Stimulated activated CD4-positive, alpha-beta T cell treated with anti-CD3 and anti-CD28 coated beads, Interleukin-4, amount 100 ng/mL, for 4 hours (primary cell): ENCODE data around the gene PCSK4.
"Not testable (repeated sequence)": the region's sequence is repeated elsewhere in the genome, so short reads cannot be mapped to it uniquely, and the experiment has no call there.

Experiments used
- DNase-seq, 2 experiments: peaks; one replicate each; pipeline ENCODE4 v3.0.0-alpha.2; 2020

PCSK4 gene

DNA sequence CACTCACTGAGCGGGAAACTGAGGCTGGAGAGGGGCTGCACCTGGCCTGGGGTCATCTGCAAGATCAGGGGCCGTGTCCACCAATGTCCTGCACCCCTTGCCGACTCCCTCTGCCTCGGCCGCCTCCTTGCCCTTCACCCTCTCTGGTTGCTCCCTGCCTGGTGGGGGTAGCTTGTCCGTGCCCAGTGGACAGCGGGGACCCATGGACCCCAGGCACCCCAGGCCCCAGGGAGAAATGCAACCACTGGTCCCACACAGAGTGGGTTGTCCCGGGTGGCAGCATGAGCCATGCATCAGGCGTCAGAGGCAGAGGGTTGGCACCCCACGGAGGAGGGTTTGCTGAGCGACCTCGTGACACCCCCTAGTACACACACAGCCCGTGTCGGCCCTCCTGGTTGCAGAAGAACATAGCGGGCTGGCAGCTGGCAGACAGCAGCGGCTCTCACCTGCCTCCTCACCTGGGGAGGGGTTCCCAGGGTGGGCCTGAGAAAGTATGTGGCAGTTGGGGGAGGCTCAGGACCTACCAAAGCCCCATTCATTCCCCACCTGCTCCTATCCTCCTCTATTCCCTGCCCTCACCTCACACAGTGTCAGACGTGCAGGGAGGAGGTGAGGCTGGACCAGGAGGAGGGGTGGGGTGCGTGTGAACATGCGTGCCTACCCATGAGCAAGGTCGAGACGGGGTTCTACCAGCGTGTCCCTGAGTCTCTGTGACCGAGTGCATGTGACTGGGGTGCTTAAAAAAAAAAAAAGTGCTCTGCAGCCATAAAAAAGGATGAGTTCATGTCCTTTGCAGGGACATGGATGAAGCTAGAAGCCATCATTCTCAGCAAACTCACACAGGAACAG is 14.0 kb upstream of the PCSK4 start:
- DNase-seq = no peak

DNA sequence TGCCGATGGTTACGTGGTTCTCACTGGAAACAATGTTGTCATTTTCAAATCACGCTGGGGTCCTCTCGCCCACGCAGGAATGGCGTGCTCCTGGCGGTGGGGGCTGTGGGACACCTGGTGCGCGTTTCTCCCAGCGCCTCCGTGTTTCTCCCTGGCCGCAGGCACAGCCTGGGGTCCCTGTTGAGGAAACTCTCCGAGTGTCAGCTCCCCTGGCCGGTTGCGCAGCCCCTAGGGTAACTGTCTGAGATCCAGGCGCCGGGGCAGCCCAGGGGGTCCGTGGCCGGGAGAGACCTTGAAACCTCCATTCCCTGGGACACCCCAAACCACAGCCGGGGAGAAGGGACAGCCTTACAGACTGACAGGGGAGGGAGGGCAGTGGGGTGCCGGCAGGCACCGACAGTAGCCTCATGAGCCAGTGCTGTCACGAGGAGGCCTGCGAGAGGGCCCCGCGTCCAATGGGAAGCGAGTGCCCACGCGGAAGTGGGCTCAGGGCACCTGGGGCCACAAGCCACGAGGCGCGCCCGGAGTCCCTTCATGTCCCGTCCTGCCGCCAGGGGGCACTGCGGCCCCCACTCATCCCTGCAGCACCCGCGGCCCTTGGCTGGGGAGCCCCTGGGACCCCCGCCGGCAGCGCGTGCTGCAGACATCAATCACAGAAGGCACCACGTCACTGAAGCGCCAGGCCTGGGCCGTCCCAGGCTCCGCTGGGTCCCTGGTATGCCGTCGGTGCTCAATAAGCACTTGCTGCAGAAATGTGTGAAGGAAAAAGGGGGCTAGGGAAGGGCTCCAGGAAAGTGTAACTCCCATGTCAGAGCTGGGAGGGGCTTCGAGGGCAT is 13.2 kb upstream of the PCSK4 start:
- peak; percentile 58 to 69 for DNase-seq

DNA sequence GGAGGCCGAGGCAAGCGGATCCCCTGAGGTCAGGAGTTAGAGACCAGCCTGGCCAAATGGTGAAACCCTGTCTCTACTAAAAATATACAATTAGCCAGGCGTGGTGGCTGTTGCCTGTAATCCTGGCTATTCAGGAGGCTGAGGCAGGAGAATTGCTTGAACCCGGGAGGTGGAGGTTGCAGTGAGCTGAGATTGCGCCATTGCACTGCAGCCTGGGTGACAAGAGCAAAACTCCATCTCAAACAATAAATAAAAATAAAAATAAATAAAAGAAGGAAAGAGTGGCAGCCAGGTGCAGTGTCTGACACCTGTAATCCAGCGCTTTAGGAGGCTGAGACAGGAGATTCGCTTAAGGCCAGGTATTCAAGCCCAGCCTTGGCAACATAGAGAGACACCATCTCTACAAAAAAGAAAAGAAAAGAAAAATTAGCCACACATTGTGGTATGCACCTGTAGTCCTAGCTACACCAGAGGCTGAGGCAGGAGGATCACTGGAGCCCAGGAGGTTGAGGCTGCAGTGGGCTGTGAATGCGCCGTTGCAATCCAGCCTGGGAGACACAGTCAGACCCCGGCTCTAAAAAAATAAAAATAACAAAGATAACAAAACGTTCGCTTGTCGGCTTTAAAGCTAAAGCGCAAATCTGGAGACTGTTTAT is 12.4 kb upstream of the PCSK4 start:
- no peak for DNase-seq

DNA sequence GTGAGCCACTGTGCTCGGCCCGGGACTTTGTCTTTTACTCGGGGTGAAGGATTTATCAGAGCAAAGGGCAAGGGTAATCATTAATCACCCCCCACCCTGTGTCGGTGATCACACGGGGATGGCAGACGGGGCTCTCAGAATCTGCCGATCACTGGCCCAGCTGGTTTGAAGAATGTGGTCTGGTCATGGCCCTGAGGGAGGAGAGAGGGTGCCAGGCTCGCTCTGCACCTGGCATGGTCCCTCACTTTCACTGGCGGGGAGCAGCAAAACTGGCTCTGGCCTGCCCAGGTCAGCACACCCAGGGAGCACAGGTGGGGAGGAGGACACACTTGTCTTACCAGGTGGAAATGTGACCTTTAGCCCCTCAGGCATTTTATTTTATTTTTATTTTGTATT is 11.0 kb upstream of the PCSK4 start:
- DNase-seq = no peak

DNA sequence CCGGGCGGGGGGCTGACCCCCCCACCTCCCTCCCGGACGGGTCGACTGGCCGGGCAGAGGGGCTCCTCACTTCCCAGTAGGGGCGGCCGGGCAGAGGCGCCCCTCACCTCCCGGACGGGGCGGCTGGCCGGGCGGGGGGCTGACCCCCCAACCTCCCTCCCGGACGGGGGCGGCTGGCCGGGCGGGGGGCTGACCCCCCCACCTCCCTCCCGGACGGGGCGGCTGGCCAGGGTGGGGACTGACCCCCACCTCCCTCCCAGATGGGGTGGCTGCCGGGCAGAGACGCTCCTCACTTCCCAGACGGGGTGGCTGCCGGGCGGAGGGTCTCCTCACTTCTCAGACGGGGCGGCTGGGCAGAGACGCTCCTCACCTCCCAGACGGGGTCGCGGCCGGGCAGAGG is 9.1 kb upstream of the PCSK4 start:
- not testable (repeated sequence) for DNase-seq

DNA sequence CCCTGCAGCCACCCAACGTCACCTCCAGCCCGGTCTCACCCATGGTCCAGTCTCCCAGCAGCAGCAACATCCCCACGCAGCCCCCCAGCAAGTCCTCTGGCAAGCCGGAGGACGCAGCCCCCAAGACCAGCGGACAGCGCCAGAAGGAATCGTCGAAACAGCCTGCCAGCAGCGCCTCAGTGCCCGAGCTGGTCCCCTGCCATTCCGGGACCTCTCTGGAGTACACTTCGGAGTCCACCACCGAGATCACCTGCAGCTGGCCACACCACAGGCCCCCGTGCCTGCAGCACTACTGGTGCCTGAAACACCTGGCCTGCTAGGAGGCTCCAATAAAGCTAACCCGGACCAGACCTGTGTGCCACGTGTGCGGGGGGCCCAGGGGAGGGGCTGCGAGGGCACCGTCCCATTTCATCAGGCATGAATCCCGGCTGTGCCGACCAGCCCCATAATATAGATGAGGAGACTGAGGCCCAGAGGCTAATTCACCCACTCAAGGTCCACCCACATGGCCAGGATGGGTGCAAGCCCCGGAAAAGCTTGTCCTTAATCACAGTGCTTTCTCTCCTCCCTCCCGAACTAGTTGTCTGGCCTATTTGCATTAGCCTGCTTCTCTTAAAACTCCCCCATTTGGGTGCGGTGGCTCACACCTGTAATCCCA is 7.6 kb upstream of the PCSK4 start:
- no peak for DNase-seq

DNA sequence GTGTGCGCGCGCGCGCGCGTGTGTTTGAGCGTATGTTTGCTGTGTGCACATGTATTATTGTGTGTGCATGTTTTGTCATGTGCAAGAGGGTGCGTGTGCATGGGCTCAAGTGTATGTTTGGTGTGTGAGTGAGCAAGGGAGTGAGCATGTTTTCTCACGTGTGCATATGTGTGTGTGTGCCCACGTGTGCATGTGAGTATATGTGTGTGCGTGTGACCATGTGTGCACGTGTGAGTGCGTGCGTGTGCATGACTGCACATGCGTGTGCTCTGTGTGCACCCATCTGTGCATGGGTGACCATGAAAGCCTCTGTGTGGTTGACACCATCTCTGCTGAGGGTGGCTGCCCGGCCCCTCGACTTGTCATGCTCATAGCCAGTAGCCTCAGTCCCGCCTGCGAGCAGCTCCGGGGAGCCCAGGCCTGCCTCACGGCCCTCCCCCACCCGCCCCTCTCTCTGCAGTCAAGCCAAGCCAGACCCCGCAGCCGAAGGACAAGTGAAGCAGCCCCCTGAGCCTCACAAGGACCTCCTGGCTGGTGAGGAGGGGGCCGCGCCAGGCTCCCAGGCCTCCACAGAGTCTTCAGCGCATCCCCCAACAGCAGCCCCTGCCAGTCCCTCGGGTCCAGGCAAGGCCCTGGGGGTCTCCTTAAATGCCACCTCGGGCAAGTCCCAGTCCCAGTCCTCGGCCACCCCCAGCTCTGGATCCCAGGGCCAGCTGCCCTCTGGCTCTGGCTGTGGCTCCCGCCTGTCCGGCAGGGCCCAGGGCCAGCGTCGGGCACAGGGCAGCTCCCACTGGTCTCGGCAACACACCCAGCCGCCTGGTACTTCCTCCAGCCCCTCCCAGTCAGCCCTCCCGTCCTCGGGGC is 6.8 kb upstream of the PCSK4 start:
- DNase-seq = no peak

DNA sequence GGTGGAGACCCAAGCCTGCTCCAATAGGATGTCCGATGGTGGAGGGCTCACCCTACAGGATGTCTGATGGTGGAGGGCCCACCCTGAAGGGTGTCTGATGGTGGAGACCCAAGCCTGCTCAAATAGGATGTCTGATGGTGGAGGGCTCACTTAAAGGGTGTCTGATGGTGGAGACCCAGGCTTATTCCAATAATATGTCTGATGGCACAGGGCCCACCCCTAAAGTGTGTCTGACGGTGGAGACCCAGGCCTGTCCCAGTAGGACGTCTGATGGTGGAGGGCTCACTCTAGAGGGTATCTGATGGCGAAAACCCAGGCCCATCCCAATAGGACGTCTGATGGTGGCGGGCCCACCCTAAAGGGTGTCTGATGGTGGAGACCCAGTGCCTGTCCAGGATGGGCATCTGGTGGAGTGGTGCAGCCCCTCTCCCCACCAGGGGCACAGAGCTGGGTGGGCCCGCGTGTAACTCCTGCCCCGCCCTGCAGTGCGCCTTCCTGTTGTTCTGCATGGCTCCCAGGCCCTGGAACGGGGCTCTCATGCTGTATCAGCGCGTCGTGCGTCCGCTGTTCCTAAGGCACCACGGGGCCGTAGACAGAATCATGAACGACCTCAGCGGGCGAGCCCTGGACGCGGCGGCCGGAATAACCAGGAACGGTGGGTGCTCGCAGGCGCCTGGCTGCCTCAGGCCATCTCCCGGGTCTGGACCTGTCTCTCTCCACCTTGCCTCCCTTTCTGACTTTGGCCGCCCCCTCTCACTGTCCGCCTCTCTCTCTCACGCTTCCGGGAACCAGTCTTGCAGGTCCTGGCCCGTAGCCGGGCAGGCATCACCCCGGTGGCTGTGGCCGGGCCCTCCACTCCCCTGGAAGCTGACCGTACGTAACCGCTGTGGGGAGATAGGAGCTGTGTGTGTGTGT is 5.9 kb upstream of the PCSK4 start:
- DNase-seq = no peak

DNA sequence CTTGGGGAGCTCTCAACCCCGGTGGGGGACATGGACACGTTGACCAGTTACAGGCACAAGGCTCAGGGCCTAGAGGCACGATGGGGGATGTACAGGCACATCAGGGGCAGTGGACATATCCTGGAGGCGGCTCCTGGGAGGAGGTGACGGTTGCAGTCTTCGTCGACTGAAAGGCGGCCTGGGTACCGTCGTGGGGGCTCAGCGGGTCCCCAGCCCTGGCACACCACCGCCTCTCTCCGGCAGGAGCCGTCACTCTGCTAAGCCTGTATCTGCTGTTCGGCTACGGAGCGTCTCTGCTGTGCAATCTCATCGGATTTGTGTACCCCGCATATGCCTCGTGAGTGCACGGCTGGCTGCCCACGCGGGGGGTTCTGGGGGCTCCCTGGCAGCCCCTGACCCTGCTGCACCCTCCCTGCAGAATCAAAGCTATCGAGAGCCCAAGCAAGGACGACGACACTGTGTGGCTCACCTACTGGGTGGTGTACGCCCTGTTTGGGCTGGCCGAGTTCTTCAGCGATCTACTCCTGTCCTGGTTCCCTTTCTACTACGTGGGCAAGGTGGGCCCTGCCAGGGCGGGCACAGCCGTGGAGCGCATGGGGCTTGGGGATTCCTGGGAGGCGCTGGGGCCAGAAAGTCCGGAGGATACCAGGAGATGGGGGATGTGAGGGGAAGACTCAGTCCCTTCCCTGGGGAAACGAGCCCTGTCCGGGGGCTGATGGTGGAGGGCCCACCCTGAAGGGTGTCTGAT is 5.1 kb upstream of the PCSK4 start:
- no peak for DNase-seq

DNA sequence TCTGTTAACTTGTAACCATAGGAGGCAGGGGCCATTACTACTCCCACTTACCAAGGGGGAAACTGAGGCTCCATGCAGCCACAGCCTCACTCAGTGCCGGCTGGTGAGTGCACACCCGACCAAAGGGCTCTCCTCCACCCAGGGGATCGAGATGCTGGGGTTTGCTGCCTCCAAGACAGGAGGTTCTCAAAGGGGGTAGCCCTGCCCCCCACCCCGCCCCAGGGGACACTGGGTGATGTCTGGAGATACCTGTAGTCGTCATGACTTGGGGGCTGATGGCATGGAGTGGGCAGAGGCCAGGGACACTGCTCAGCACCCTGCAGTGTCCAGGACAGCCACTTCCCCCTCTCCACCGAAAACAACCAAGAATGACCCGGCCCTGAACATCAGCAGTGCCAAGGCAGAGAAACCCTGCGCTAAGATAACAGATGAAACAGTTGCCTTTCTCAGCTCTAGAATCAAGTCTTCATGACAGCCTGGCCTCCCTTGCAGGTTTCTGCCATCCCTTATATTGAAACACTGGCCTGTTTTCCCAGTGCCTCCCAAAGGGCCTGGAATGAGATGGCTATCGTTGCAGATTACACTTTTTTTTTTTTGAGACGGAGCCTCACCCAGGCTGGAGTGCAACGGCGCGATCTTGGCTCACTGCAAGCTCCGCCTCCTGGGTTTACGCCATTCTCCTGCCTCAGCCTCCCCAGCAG is 4.1 kb upstream of the PCSK4 start:
- DNase-seq = no peak

DNA sequence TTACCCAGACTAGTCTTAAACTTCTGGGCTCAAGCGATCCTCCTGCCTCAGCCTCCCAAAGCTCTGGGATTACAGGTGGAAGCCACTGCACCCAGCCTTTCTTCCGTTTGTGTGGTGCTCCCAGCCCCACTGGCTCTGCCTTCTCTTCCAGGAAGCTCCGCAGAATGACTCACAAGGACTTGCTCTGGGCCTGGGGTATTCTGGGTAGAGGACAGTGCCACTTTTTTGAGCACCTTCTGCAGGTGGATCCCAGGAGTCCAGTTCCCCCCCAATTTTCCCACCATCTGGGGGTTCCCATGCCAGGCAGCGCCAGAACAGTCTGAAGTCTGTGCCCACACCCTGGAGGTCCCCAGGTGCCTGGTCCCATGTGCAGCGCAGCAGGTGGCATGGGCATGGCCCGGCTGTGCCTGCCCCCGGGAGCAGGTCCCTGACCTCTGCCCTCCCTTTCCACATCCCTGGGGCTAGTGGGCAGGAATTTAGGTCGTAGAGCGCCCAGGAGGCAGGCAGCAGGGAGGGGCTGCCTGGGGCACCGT is 2.4 kb upstream of the PCSK4 start:
- no peak for DNase-seq

DNA sequence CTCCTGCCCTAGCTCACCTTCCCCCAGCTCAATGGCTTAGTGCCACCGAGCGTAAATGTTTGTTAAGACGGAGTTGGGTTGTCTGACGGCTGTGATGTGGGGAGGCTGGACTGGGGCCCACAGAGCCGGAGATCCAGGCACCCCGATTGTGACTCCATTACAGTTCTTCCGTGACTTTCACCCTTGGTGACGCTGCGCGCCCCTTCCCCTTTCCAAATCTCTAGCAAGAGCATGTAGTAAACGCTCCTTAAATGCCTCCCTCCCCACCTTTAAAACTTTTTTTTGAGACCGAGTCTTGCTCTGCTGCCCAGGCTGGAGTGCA is 1.7 kb upstream of the PCSK4 start:
- DNase-seq = no peak

DNA sequence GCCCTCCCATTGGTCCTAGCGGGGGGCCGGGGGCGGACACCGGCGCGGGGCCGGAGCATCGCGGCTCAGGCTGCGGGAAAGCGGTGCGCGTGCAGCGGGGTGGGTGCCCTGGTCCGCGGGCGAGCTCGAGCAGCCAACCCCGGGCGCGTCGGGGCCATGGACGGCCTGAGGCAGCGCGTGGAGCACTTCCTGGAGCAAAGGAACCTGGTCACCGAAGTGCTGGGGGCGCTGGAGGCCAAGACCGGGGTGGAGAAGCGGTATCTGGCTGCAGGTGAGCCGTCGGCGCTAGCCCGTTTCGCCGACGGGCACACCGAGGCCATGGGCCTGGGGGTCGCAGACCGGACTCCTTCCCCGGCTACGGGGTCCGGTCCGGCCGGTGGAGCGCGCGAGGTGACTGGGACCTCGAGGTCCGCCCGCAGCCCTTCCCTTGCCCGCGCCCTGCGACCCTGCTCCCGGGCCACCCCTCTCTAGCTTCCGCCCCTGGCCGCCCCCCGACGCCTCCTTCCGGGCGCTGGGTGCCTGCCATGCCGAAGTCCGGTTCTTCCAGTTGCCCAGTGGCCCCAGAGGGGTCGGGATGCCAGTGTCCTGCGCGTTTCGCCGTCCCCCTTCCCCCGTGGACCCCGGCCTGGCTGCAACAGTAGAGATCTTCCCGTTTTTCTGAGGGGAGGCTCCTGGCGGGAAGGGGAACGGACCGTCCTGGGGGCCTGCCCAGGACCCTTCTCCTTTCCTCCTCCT is 1.1 kb upstream of the PCSK4 start, which contains the start of gene REEP6:
Gene REEP6, plus strand, starts transcription at position 68 of the 735 bp plus-strand sequence. Its CDS starts 89 bp downstream, at position 157.
- DNase-seq = no peak

DNA sequence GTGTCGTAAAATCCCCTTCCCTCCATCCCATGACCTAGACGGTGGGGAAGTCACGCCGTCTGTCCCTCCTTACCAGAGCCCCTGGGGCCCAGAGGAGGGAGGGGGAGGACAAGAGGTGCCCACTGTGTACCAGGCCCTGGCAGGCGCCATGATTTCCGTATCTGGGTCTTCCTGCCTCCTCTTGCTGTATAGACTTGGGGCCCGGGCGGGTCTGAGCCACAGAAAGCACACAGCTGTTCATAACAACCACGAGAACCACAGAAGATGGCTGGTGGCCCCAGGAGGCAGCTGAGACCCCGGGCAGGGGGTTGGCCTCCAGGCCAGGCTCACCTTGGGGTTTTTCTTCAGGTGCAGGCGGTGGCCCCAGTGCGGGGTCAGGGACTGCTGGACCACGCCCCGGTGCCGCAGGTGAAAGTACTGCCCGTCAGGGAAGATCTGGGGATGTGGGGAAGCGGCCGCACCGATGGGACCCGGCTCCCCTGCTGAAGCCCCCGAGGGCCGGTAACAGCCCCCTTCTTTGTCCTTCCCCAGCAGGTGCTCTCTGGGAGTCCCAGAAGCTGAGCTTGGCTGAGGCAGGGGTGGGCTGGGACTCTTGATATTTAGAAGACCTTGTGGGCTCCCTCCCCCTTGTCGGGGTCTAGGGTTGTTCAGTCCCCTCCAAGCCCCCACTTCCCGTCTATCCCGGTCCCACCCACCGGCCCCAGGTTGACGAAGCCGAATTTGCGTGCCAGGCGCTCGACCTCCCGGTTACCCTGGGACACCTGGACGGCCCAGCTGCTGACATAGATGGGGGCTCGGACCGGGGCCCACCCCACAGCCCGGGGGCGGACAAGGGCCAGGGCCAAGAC is 463 bp downstream of the PCSK4 start:
- no peak for DNase-seq

DNA sequence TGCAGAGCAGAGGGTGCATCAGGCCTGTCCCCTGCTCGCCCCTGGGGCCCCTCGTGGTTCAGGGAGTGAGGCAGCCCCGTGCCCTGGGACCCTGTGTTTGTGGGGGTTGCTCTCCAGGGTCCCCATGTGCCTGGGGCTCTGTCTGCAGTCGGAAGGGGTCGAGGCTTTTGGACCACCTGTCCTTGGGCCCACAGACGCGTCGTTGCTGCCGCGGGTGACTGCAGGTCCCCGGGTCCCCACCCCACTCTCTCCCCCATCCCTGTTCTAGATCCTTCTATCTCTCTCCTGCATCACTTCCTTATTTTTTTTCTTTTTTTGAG is 1.9 kb downstream of the PCSK4 start:
- no peak for DNase-seq

DNA sequence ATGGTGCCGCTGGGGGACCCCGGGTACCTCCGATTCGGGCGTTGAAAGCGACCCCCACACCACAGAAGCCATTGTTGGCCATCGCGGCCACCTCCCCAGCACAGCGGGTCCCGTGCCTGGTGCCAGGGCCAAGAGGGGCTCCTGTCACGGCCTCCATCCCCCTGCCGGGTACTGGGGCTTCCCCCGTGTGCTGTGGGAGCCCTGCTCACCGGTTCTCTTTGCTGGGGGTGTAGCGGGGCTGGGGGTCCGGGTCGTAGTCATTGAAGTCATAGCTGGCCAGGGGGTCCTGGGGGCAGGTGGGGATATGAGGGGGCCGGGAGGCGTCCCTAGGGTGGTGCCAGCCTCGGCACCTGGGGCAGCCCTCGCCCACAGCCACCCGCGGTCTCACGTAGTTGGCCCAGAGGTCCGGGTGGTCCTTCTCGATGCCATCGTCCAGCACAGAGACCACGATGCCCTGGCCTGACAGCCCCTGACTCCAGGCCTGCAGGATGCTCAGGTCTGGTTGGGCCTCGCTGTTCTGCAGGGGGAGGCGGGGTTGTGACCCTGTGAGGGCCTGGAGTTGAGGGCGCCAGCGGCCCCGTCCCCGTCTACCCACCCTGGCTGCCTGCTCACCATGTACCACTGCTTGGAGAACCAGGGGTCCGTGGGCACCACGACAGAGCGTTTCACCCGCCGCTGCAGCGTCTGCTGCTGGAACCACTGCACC is 2.4 kb downstream of the PCSK4 start:
- DNase-seq = no peak
